PC-3 (cell line): ENCODE data around the gene SPNS1.

Source experiments
- CTCF ChIP-seq: fragments of 300-600 bp; sonication (generic); conservative IDR thresholded peaks from 2 replicates; pipeline ENCODE4 v1.5.1; 2017; ENCODE audit warnings: antibody characterized with exemption, low read depth, mild to moderate bottlenecking, low read length
- EZH2 ChIP-seq: fragments of 300-600 bp; sonication (generic); IDR thresholded peaks from one replicate; pipeline ENCODE4 v1.6.1; 2017; ENCODE audit warnings: antibody characterized with exemption, mild to moderate bottlenecking, low read length; ENCODE audit not compliant: unreplicated experiment
- EZH2phosphoT487 ChIP-seq: fragments of 300-600 bp; sonication (generic); IDR thresholded peaks from 2 replicates; pipeline ENCODE4 v1.6.1; 2018; ENCODE audit warnings: mild to moderate bottlenecking, antibody characterized with exemption, low read length, borderline replicate concordance

- TF ChIP-seq EZH2 (no peak), CTCF (no peak), EZH2phosphoT487 (no peak)
These were observed 49.7 kb downstream of the SPNS1 start for GRCh38 chr16:29024278-29024677.
